Astrocyte (in vitro differentiated cells and primary cell): Measurements from ENCODE around the gene KRTCAP2. TPM values are rescaled to one million over a fixed set of nuclear protein-coding genes. Genes with fewer than 3 reads are reported as not detected.

Experiments used
- DNase-seq: peaks from one replicate; pipeline ENCODE4 v3.0.0-alpha.2; 2010; ENCODE audit warnings: low read depth
- FAIRE-seq: peaks from 2 replicates; lab custom pipeline; 2011; peaks lifted over from hg19 to GRCh38; lab: Jason Lieb, UNC
- H2AFZ ChIP-seq: 2 replicates; pipeline ENCODE4 v1.6.0; 2012; ENCODE audit warnings: low read depth, low read length, inconsistent platforms
- H3K27ac ChIP-seq: 2 replicates; pipeline ENCODE4 v1.5.1; 2011; ENCODE audit warnings: low read depth, low read length, inconsistent platforms
- H3K27me3 ChIP-seq: 2 replicates; pipeline ENCODE4 v1.6.0; 2011; ENCODE audit warnings: low read length, inconsistent platforms; ENCODE audit not compliant: insufficient read depth
- H3K36me3 ChIP-seq: 2 replicates; pipeline ENCODE4 v1.5.1; 2011; ENCODE audit warnings: low read length, inconsistent platforms; ENCODE audit not compliant: insufficient read depth
- H3K4me1 ChIP-seq: 2 replicates; pipeline ENCODE4 v1.5.1; 2011; ENCODE audit warnings: low read length, inconsistent platforms; ENCODE audit not compliant: insufficient read depth
- H3K4me2 ChIP-seq: 2 replicates; pipeline ENCODE4 v1.6.0; 2012; ENCODE audit warnings: low read length, inconsistent platforms
- H3K4me3 ChIP-seq: 2 replicates; pipeline ENCODE4 v1.5.1; 2011; ENCODE audit warnings: low read depth, mild to moderate bottlenecking, low read length, inconsistent platforms; ENCODE audit not compliant: insufficient read depth
- H3K79me2 ChIP-seq: 2 replicates; pipeline ENCODE4 v1.6.0; 2012; ENCODE audit warnings: mild to moderate bottlenecking, low read length, inconsistent platforms; ENCODE audit not compliant: insufficient read depth
- H3K9ac ChIP-seq: 2 replicates; pipeline ENCODE4 v1.6.0; 2012; ENCODE audit warnings: mild to moderate bottlenecking, low read length, inconsistent platforms
- H3K9me3 ChIP-seq: 2 replicates; pipeline ENCODE4 v1.5.1; 2012; ENCODE audit warnings: low read depth, mild to moderate bottlenecking, low read length, inconsistent platforms; ENCODE audit not compliant: insufficient read depth
- H4K20me1 ChIP-seq: 2 replicates; pipeline ENCODE4 v1.6.0; 2012; ENCODE audit warnings: low read length, inconsistent platforms; ENCODE audit not compliant: insufficient read depth
- H3K27ac Mint-ChIP-seq: one replicate; pipeline ENCODE4 v1.8.0; 2021; ENCODE audit warnings: mild to moderate bottlenecking, mixed read lengths; ENCODE audit not compliant: unreplicated experiment
- H3K27me3 Mint-ChIP-seq: one replicate; pipeline ENCODE4 v1.8.0; 2021; ENCODE audit warnings: low read depth, mixed read lengths; ENCODE audit not compliant: unreplicated experiment
- H3K36me3 Mint-ChIP-seq: one replicate; pipeline ENCODE4 v1.8.0; 2021; ENCODE audit warnings: low read depth, mixed read lengths; ENCODE audit not compliant: unreplicated experiment
- H3K4me1 Mint-ChIP-seq: one replicate; pipeline ENCODE4 v1.8.0; 2021; ENCODE audit warnings: low read depth, mixed read lengths; ENCODE audit not compliant: unreplicated experiment
- H3K4me3 Mint-ChIP-seq: one replicate; pipeline ENCODE4 v1.8.0; 2021; ENCODE audit warnings: mild to moderate bottlenecking, moderate library complexity, mixed read lengths; ENCODE audit not compliant: unreplicated experiment
- H3K9me3 Mint-ChIP-seq: one replicate; pipeline ENCODE4 v1.8.0; 2021; ENCODE audit warnings: mild to moderate bottlenecking, mixed read lengths; ENCODE audit not compliant: unreplicated experiment
- EZH2 ChIP-seq: IDR thresholded peaks from 2 replicates; pipeline ENCODE4 v1.6.1; 2012; ENCODE audit warnings: mild to moderate bottlenecking, low read length, inconsistent platforms; ENCODE audit not compliant: insufficient read depth
- total RNA-seq: library from RNA; stranded (reverse); gene quantifications from 2 replicates; pipeline ENCODE4 v1.2.1, GENCODE V29; 2021
- TF ChIP-seq, protein P1 (sequence below): IDR thresholded peaks from 2 replicates; pipeline ENCODE4 v1.5.1; 2011; ENCODE audit warnings: low read depth, mild to moderate bottlenecking, inconsistent platforms, low read length, moderate library complexity; ENCODE audit not compliant: insufficient read depth

The KRTCAP2 gene
- total RNA-seq, 1 donor from 2014 or later: 161 TPM

GRCh38 chr1:155206891-155207805, 34.0 kb upstream of the KRTCAP2 start:
- Histone ChIP-seq H3K4me2 (peak overlapping the region; percentile 96), H3K9me3 (no peaks in the 10 kb centered on the region), H4K20me1 (peaks cover 20% of the 10 kb centered on the region), H3K27ac (peak overlapping the region; percentile 73), H3K36me3 (no peaks in the 10 kb centered on the region), H3K4me3 (peak overlapping the region; percentile 56), H3K27me3 (no peaks in the 10 kb centered on the region), H3K4me1 (peaks cover 20% of the 10 kb centered on the region), H3K9ac (peak overlapping the region; percentile 100), H2AFZ (peak overlapping the region; percentile 55), H3K79me2 (peaks cover 21% of the 10 kb centered on the region)
- Mint-ChIP-seq H3K36me3 (peaks cover 13% of the 10 kb centered on the region), H3K4me1 (peaks cover 12% of the 10 kb centered on the region), H3K27me3 (no peaks in the 10 kb centered on the region), H3K27ac (peak overlapping the region; percentile 100), H3K4me3 (peak overlapping the region; percentile 87), H3K9me3 (no peaks in the 10 kb centered on the region)
- FAIRE-seq: no peak
- DNase-seq: peak; percentile 59
- TF ChIP-seq EZH2: no peak
- TF ChIP-seq, protein P1, sequence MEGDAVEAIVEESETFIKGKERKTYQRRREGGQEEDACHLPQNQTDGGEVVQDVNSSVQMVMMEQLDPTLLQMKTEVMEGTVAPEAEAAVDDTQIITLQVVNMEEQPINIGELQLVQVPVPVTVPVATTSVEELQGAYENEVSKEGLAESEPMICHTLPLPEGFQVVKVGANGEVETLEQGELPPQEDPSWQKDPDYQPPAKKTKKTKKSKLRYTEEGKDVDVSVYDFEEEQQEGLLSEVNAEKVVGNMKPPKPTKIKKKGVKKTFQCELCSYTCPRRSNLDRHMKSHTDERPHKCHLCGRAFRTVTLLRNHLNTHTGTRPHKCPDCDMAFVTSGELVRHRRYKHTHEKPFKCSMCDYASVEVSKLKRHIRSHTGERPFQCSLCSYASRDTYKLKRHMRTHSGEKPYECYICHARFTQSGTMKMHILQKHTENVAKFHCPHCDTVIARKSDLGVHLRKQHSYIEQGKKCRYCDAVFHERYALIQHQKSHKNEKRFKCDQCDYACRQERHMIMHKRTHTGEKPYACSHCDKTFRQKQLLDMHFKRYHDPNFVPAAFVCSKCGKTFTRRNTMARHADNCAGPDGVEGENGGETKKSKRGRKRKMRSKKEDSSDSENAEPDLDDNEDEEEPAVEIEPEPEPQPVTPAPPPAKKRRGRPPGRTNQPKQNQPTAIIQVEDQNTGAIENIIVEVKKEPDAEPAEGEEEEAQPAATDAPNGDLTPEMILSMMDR: peak; percentile 89

DNA sequence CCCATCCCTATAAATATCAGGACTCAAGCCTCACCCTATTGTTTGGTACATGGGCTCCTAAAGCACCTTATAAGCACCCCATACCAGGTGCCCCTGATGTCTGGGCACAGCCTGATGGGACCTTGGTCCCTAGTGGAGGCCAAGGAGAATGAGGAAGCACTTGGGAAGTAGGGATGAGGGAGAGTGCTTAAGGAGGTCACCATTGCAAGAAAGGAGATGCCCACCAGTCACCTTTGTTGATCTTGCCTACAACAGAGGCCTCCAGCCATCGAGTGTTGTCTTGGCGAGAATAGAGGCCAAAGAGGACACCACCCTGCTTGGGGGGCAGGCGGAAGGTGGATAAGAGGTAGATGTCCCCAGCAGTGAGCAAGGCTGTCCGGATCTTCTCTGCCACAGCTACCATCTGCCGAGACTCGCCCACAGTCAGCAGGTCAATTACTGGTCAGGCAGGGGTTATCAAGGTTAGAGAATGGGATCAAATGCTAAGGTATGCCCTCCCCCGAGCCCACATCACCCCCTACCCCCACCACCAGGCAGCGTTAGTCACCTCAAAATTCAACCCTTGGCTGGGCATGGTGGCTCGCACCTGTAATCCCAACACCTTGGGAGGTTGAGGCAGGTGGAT, 33.0 kb upstream of the KRTCAP2 start:
- Histone ChIP-seq H3K9ac (no peak overlapping the region), H3K4me3 (no peak overlapping the region), H3K27ac (no peak overlapping the region), H3K4me2 (peak overlapping the region; percentile 96), H4K20me1 (peaks cover 28% of the 10 kb centered on the region), H3K79me2 (peaks cover 21% of the 10 kb centered on the region), H2AFZ (no peak overlapping the region), H3K9me3 (no peaks in the 10 kb centered on the region), H3K36me3 (no peaks in the 10 kb centered on the region), H3K4me1 (peaks cover 20% of the 10 kb centered on the region), H3K27me3 (no peaks in the 10 kb centered on the region)
- TF ChIP-seq, protein P1: no peak
- no peak for TF ChIP-seq EZH2
- FAIRE-seq (no peak), DNase-seq (no peak)
- Mint-ChIP-seq H3K9me3 (no peaks in the 10 kb centered on the region), H3K27ac (no peak overlapping the region), H3K36me3 (peaks cover 18% of the 10 kb centered on the region), H3K4me3 (peak overlapping the region; percentile 71), H3K27me3 (no peaks in the 10 kb centered on the region), H3K4me1 (peaks cover 12% of the 10 kb centered on the region)
